Breast epithelium (tissue), 4 donors: ENCODE measurements around the gene CTNNA2. TPM values are rescaled to one million over a fixed set of nuclear protein-coding genes. Genes with fewer than 3 reads are reported as not detected.

ENCODE experiments used
- DNase-seq, 2 donors: peaks; one replicate each; pipeline ENCODE4 v3.0.0-alpha.2; 2019; ENCODE audit warnings: low spot score in 2 of 2
- H3K27ac ChIP-seq, 2 donors: fragments of 200-600 bp; sonication (generic) in 1 of 2; one replicate each; pipeline ENCODE4 v1.5.1; 2016 to 2019; ENCODE audit warnings: mild to moderate bottlenecking in 1 of 2
- H3K27me3 ChIP-seq, 2 donors: fragments of 200-600 bp; sonication (generic) in 1 of 2; one replicate each; pipeline versions ENCODE4 v1.5.1 to v1.6.0; 2017 to 2019; ENCODE audit warnings: control low read depth in 1 of 2, mild to moderate bottlenecking in 1 of 2
- H3K36me3 ChIP-seq: fragments of 200-600 bp; one replicate; pipeline ENCODE4 v1.5.1; 2019
- H3K4me1 ChIP-seq, 2 donors: fragments of 200-600 bp; sonication (generic); one replicate each; pipeline ENCODE4 v1.5.1; 2016 to 2019; ENCODE audit warnings: control low read depth in 1 of 2
- H3K4me3 ChIP-seq, 3 donors: fragments of 200-600 bp; sonication (generic); 1 replicate in 2 of 3; 2 replicates in 1 of 3; pipeline ENCODE4 v1.5.1; 2016 to 2019; ENCODE audit warnings: mild to moderate bottlenecking in 3 of 3, moderate library complexity in 2 of 3
- H3K9me3 ChIP-seq, 2 donors: fragments of 200-600 bp; sonication (generic) in 1 of 2; one replicate each; pipeline ENCODE4 v1.5.1; 2016 to 2019; ENCODE audit warnings: control low read depth in 1 of 2
- CTCF ChIP-seq, 3 donors: fragments of 450-650 bp; IDR thresholded peaks; one replicate each; pipeline ENCODE4 v1.5.1; 2016 to 2017; ENCODE audit warnings: antibody characterized with exemption in 3 of 3, mild to moderate bottlenecking in 3 of 3, moderate library complexity in 3 of 3
- POLR2A ChIP-seq: fragments of 450-650 bp; IDR thresholded peaks from one replicate; pipeline ENCODE4 v1.6.1; 2016; ENCODE audit warnings: antibody characterized with exemption, mild to moderate bottlenecking, moderate library complexity
- POLR2AphosphoS5 ChIP-seq, 3 donors: sonication (generic); formaldehyde crosslinking; IDR thresholded peaks; one replicate each; pipeline ENCODE4 v1.6.1; 2017; ENCODE audit warnings: antibody characterized with exemption in 3 of 3
- intact Hi-C: fragments of 100-400 bp; cut with DNase I; formaldehyde crosslinking; loops from one replicate; pipeline ENCODE4 v1.15.1; 2023; ENCODE audit warnings: low total_unique reads
- total RNA-seq, 3 donors: library from RNA; depleted of rRNA; stranded (reverse); fragments of >200 nt; gene quantifications; one replicate each; pipeline ENCODE4 v1.1.0, GENCODE V29; 2016

Gene CTNNA2
- total RNA-seq, 3 donors from 2014 or later = 0.16 TPM; not detected in 2

- no peaks in the 10 kb centered on the region for H3K27me3 ChIP-seq
- TF ChIP-seq POLR2AphosphoS5 (IDR thresholded peaks at IDR 0.05) = no peak
- no peak for TF ChIP-seq POLR2A
- TF ChIP-seq CTCF (IDR thresholded peaks at IDR 0.05) = no peak
- no peaks in the 10 kb centered on the region for H3K36me3 ChIP-seq
- no peak overlapping the region for H3K4me3 ChIP-seq
- intact Hi-C loops = no loop called here
- H3K4me1 ChIP-seq = no peaks in the 10 kb centered on the region
- no peak for DNase-seq
- no peak overlapping the region for H3K27ac ChIP-seq
- no peaks in the 10 kb centered on the region for H3K9me3 ChIP-seq
These were observed 319.8 kb downstream of the CTNNA2 start for GRCh38 chr2:79832511-79833234.

- H3K27ac ChIP-seq = no peak overlapping the region
- TF ChIP-seq POLR2AphosphoS5 (IDR thresholded peaks at IDR 0.05) (no peak), POLR2A (no peak), CTCF (IDR thresholded peaks at IDR 0.05) (no peak)
- intact Hi-C loops = no loop called here
- no peaks in the 10 kb centered on the region for H3K36me3 ChIP-seq
- H3K27me3 ChIP-seq = no peaks in the 10 kb centered on the region
- no peaks in the 10 kb centered on the region for H3K4me1 ChIP-seq
- no peak for DNase-seq
- H3K4me3 ChIP-seq = no peak overlapping the region
- no peaks in the 10 kb centered on the region for H3K9me3 ChIP-seq
These were observed 320.5 kb downstream of the CTNNA2 start for GRCh38 chr2:79833235-79833878.

GRCh38 chr2:79835911-79836310 lies 323.1 kb downstream of the CTNNA2 start:
- intact Hi-C loops = no loop called here
- Histone ChIP-seq H3K36me3 (no peaks in the 10 kb centered on the region), H3K4me1 (no peaks in the 10 kb centered on the region), H3K4me3 (no peak overlapping the region), H3K9me3 (no peaks in the 10 kb centered on the region), H3K27ac (no peak overlapping the region), H3K27me3 (no peaks in the 10 kb centered on the region)
- no peak for DNase-seq
- TF ChIP-seq CTCF (IDR thresholded peaks at IDR 0.05) (no peak), POLR2AphosphoS5 (IDR thresholded peaks at IDR 0.05) (no peak), POLR2A (no peak)

- no peak for DNase-seq
- H3K27ac ChIP-seq = no peak overlapping the region
- H3K4me1 ChIP-seq = no peaks in the 10 kb centered on the region
- intact Hi-C loops = no loop called here
- H3K4me3 ChIP-seq = no peak overlapping the region
- no peaks in the 10 kb centered on the region for H3K36me3 ChIP-seq
- TF ChIP-seq POLR2A (no peak), CTCF (IDR thresholded peaks at IDR 0.05) (no peak), POLR2AphosphoS5 (IDR thresholded peaks at IDR 0.05) (no peak)
- no peaks in the 10 kb centered on the region for H3K9me3 ChIP-seq
- H3K27me3 ChIP-seq = peaks cover 0 to 7% of the 10 kb centered on the region in 2 donors
These were observed 331.2 kb downstream of the CTNNA2 start for GRCh38 chr2:79844011-79844410.

GRCh38 chr2:79846878-79847277 lies 334.0 kb downstream of the CTNNA2 start:
- no peaks in the 10 kb centered on the region for H3K9me3 ChIP-seq
- H3K4me3 ChIP-seq = no peak overlapping the region
- no peaks in the 10 kb centered on the region for H3K27me3 ChIP-seq
- H3K36me3 ChIP-seq = no peaks in the 10 kb centered on the region
- no peak overlapping the region for H3K27ac ChIP-seq
- intact Hi-C loops = no loop called here
- no peak for TF ChIP-seq POLR2AphosphoS5 (IDR thresholded peaks at IDR 0.05)
- TF ChIP-seq POLR2A = no peak
- no peak for TF ChIP-seq CTCF (IDR thresholded peaks at IDR 0.05)
- no peaks in the 10 kb centered on the region for H3K4me1 ChIP-seq
- no peak for DNase-seq
